Mononuclear cell (primary cell): ENCODE data around the gene TNFSF15. TPM values are rescaled to one million over a fixed set of nuclear protein-coding genes. Genes with fewer than 3 reads are reported as not detected.

ENCODE experiments used
- H3K27me3 ChIP-seq: 2 replicates; pipeline ENCODE4 v1.6.0; 2011; ENCODE audit warnings: low read length, control low read depth; ENCODE audit not compliant: insufficient read depth
- H3K4me1 ChIP-seq: 2 replicates; pipeline ENCODE4 v1.5.1; 2011; ENCODE audit warnings: mild to moderate bottlenecking, low read length, control low read depth; ENCODE audit not compliant: insufficient read depth
- H3K4me3 ChIP-seq: 2 replicates; pipeline ENCODE4 v1.5.1; 2011; ENCODE audit warnings: mild to moderate bottlenecking, low read length, moderate library complexity
- H3K9me3 ChIP-seq: 2 replicates; pipeline ENCODE4 v1.5.1; 2011; ENCODE audit warnings: low read depth, mild to moderate bottlenecking, control low read depth, low read length
- total RNA-seq: library from RNA; depleted of rRNA; stranded (reverse); fragments of >200 nt; gene quantifications from one replicate; pipeline ENCODE4 v1.2.3, GENCODE V29; 2012

Gene TNFSF15
- total RNA-seq, 1 donor: 2.9 TPM

- no peaks in the 10 kb centered on the region for H3K27me3 ChIP-seq
- no peaks in the 10 kb centered on the region for H3K9me3 ChIP-seq
- no peak overlapping the region for H3K4me3 ChIP-seq
- H3K4me1 ChIP-seq: peaks cover 7% of the 10 kb centered on the region
Measured at GRCh38 chr9:114830546-114830945, 24.7 kb upstream of the TNFSF15 start.

- Histone ChIP-seq H3K4me3 (no peak overlapping the region), H3K9me3 (no peaks in the 10 kb centered on the region), H3K27me3 (no peaks in the 10 kb centered on the region), H3K4me1 (peaks cover 7% of the 10 kb centered on the region)
Measured at GRCh38 chr9:114829574-114830440, 24.0 kb upstream of the TNFSF15 start.

- Histone ChIP-seq H3K4me1 (no peaks in the 10 kb centered on the region), H3K4me3 (no peak overlapping the region), H3K27me3 (no peaks in the 10 kb centered on the region)
Measured at GRCh38 chr9:114828303-114828650, 22.4 kb upstream of the TNFSF15 start.

GRCh38 chr9:114827641-114828302 lies 21.9 kb upstream of the TNFSF15 start:
- Histone ChIP-seq H3K9me3 (no peaks in the 10 kb centered on the region), H3K4me3 (no peak overlapping the region), H3K27me3 (no peaks in the 10 kb centered on the region), H3K4me1 (no peaks in the 10 kb centered on the region)

More at GRCh38 chr9:114828303-114828650, 22.4 kb upstream of the TNFSF15 start:
- no peaks in the 10 kb centered on the region for H3K9me3 ChIP-seq

- Histone ChIP-seq H3K9me3 (no peaks in the 10 kb centered on the region), H3K4me3 (no peak overlapping the region), H3K27me3 (no peaks in the 10 kb centered on the region), H3K4me1 (no peaks in the 10 kb centered on the region)
Measured at GRCh38 chr9:114826431-114826830, 20.6 kb upstream of the TNFSF15 start.

GRCh38 chr9:114825126-114825795 lies 19.4 kb upstream of the TNFSF15 start:
- H3K4me3 ChIP-seq: no peak overlapping the region

GRCh38 chr9:114824110-114824509 lies 18.3 kb upstream of the TNFSF15 start:
- Histone ChIP-seq H3K27me3 (no peaks in the 10 kb centered on the region), H3K4me1 (no peaks in the 10 kb centered on the region), H3K9me3 (no peaks in the 10 kb centered on the region), H3K4me3 (no peak overlapping the region)

More at GRCh38 chr9:114825126-114825795, 19.4 kb upstream of the TNFSF15 start:
- H3K9me3 ChIP-seq: no peaks in the 10 kb centered on the region
- no peaks in the 10 kb centered on the region for H3K27me3 ChIP-seq
- no peaks in the 10 kb centered on the region for H3K4me1 ChIP-seq

- Histone ChIP-seq H3K4me3 (no peak overlapping the region), H3K4me1 (no peaks in the 10 kb centered on the region), H3K27me3 (no peaks in the 10 kb centered on the region), H3K9me3 (no peaks in the 10 kb centered on the region)
Measured at GRCh38 chr9:114823441-114823840, 17.6 kb upstream of the TNFSF15 start.

GRCh38 chr9:114822708-114823107 lies 16.9 kb upstream of the TNFSF15 start:
- H3K4me1 ChIP-seq: no peaks in the 10 kb centered on the region
- H3K9me3 ChIP-seq: no peaks in the 10 kb centered on the region
- no peak overlapping the region for H3K4me3 ChIP-seq
- no peaks in the 10 kb centered on the region for H3K27me3 ChIP-seq

GRCh38 chr9:114820776-114821501 lies 15.1 kb upstream of the TNFSF15 start:
- Histone ChIP-seq H3K27me3 (no peaks in the 10 kb centered on the region), H3K4me3 (no peak overlapping the region), H3K4me1 (no peaks in the 10 kb centered on the region), H3K9me3 (no peaks in the 10 kb centered on the region)

GRCh38 chr9:114818178-114818577 lies 12.3 kb upstream of the TNFSF15 start:
- no peaks in the 10 kb centered on the region for H3K9me3 ChIP-seq
- no peaks in the 10 kb centered on the region for H3K4me1 ChIP-seq
- H3K27me3 ChIP-seq: no peaks in the 10 kb centered on the region
- no peak overlapping the region for H3K4me3 ChIP-seq

GRCh38 chr9:114813717-114814418 lies 8.0 kb upstream of the TNFSF15 start:
- no peaks in the 10 kb centered on the region for H3K27me3 ChIP-seq
- H3K4me1 ChIP-seq: no peaks in the 10 kb centered on the region
- no peak overlapping the region for H3K4me3 ChIP-seq
- no peaks in the 10 kb centered on the region for H3K9me3 ChIP-seq

GRCh38 chr9:114811966-114812636 lies 6.3 kb upstream of the TNFSF15 start:
- no peaks in the 10 kb centered on the region for H3K27me3 ChIP-seq
- H3K4me3 ChIP-seq: no peak overlapping the region
- no peaks in the 10 kb centered on the region for H3K9me3 ChIP-seq
- H3K4me1 ChIP-seq: peaks cover 4% of the 10 kb centered on the region

- Histone ChIP-seq H3K4me3 (no peak overlapping the region), H3K27me3 (no peaks in the 10 kb centered on the region), H3K9me3 (no peaks in the 10 kb centered on the region)
Measured at GRCh38 chr9:114811301-114811700, 5.5 kb upstream of the TNFSF15 start.

More at GRCh38 chr9:114811301-114811700, 5.5 kb upstream of the TNFSF15 start:
- peaks cover 12% of the 10 kb centered on the region for H3K4me1 ChIP-seq
